GM18498 (cell line): ENCODE measurements around the gene TUBA3D.
"Not testable (repeated sequence)": the region's sequence is repeated elsewhere in the genome, so short reads cannot be mapped to it uniquely, and the experiment has no call there.

Experiments
- ATAC-seq: cut with Tn5 transposase; IDR thresholded peaks from one replicate; pipeline ENCODE4 v1.9.1; 2021; ENCODE audit warnings: mild to moderate bottlenecking, moderate library complexity; ENCODE audit not compliant: unreplicated experiment

Gene TUBA3D

GRCh38 chr2:131531547-131532185 is 55.7 kb downstream of the TUBA3D start:
- not testable (repeated sequence) for ATAC-seq
